Keratinocyte (primary cell): ENCODE results near the gene DOP1B. TPM values are rescaled to one million over a fixed set of nuclear protein-coding genes. Genes with fewer than 3 reads are reported as not detected.

Experiments
- DNase-seq: peaks from one replicate; pipeline ENCODE4 v3.0.0-alpha.2; 2011; ENCODE audit warnings: low read depth, missing footprints, low spot score
- FAIRE-seq: peaks from 2 replicates; lab custom pipeline; 2011; peaks lifted over from hg19 to GRCh38; lab: Jason Lieb, UNC
- H2AFZ ChIP-seq: 2 replicates; pipeline ENCODE4 v1.6.0; 2012; ENCODE audit warnings: low read length, control low read depth, inconsistent platforms; ENCODE audit not compliant: control insufficient read depth
- H3K27ac ChIP-seq: 2 replicates; pipeline ENCODE4 v1.5.1; 2011; ENCODE audit warnings: low read length; ENCODE audit not compliant: control insufficient read depth, insufficient read depth
- H3K27me3 ChIP-seq: 3 replicates; pipeline ENCODE4 v1.6.0; 2011; ENCODE audit warnings: low read length; ENCODE audit not compliant: control insufficient read depth, insufficient read depth; ENCODE audit errors: extremely low read depth
- H3K36me3 ChIP-seq, 2 experiments: 2 replicates in 1 of 2; 3 replicates in 1 of 2; pipeline ENCODE4 v1.5.1; 2011; ENCODE audit warnings: low read length in 2 of 2, mild to moderate bottlenecking in 1 of 2; ENCODE audit not compliant: control insufficient read depth in 2 of 2, insufficient read depth in 2 of 2; ENCODE audit errors: extremely low read depth in 1 of 2
- H3K4me1 ChIP-seq: 3 replicates; pipeline ENCODE4 v1.5.1; 2011; ENCODE audit warnings: low read length; ENCODE audit not compliant: control insufficient read depth, insufficient read depth; ENCODE audit errors: extremely low read depth
- H3K4me2 ChIP-seq: 3 replicates; pipeline ENCODE4 v1.6.0; 2011; ENCODE audit warnings: low read depth, low read length; ENCODE audit not compliant: control insufficient read depth, insufficient read depth; ENCODE audit errors: extremely low read depth
- H3K4me3 ChIP-seq, 3 experiments: fragments of 200-600 bp in 1 of 3; sonication (generic) in 1 of 3; 2 replicates in 2 of 3; 3 replicates in 1 of 3; pipeline ENCODE4 v1.5.1; 2011 to 2016; ENCODE audit warnings: low read length in 3 of 3, mild to moderate bottlenecking in 3 of 3, control low read depth in 2 of 3, inconsistent platforms in 1 of 3, low read depth in 1 of 3, mixed read lengths in 1 of 3, mixed run types in 1 of 3, moderate library complexity in 1 of 3; ENCODE audit not compliant: control insufficient read depth in 2 of 3, insufficient read depth in 2 of 3; ENCODE audit errors: extremely low read depth in 1 of 3
- H3K79me2 ChIP-seq: 2 replicates; pipeline ENCODE4 v1.6.0; 2012; ENCODE audit warnings: low read length; ENCODE audit not compliant: control insufficient read depth, insufficient read depth
- H3K9ac ChIP-seq: 3 replicates; pipeline ENCODE4 v1.6.0; 2011; ENCODE audit warnings: low read length; ENCODE audit not compliant: control insufficient read depth, insufficient read depth; ENCODE audit errors: extremely low read depth
- H3K9me1 ChIP-seq: 3 replicates; pipeline ENCODE4 v1.6.0; 2011; ENCODE audit warnings: low read length; ENCODE audit not compliant: control insufficient read depth, insufficient read depth; ENCODE audit errors: extremely low read depth
- H3K9me3 ChIP-seq: 2 replicates; pipeline ENCODE4 v1.5.1; 2012; ENCODE audit warnings: low read depth, low read length; ENCODE audit not compliant: control insufficient read depth
- H4K20me1 ChIP-seq: 3 replicates; pipeline ENCODE4 v1.6.0; 2011; ENCODE audit warnings: low read length; ENCODE audit not compliant: control insufficient read depth, insufficient read depth; ENCODE audit errors: extremely low read depth
- CTCF ChIP-seq, 3 experiments: IDR thresholded peaks in 1 of 3; conservative IDR thresholded peaks in 1 of 3; optimal IDR thresholded peaks in 1 of 3; 2 replicates in 2 of 3; 3 replicates in 1 of 3; pipeline versions ENCODE3 to v1.5.1; 2011; ENCODE audit warnings: low read length in 3 of 3, mild to moderate bottlenecking in 3 of 3, moderate library complexity in 2 of 3, control low read depth in 1 of 3, inconsistent platforms in 1 of 3; ENCODE audit not compliant: insufficient read depth in 2 of 3; ENCODE audit errors: extremely low read depth in 1 of 3
- EZH2 ChIP-seq: IDR thresholded peaks from one replicate; pipeline ENCODE4 v1.6.1; 2012; ENCODE audit warnings: inconsistent platforms, mild to moderate bottlenecking, low read length, moderate library complexity
- dilution Hi-C: fragments of 300-500 bp; cut with MboI; formaldehyde crosslinking; loops from one replicate; pipeline ENCODE4 v1.7.0; 2020; ENCODE audit warnings: low sequenced_read_pairs; ENCODE audit not compliant: extremely low pct_ligation_motif_present
- polyA minus RNA-seq, 3 experiments: library from RNA; depleted of rRNA, polyadenylated mRNA; stranded (reverse); fragments of >200 nt; gene quantifications; 1 replicate in 1 of 3; 2 replicates in 1 of 3; 3 replicates in 1 of 3; pipeline ENCODE4 v1.2.3, GENCODE V29; 2011
- polyA plus RNA-seq, 5 experiments: library from polyadenylated mRNA; depleted of rRNA in 3 of 5; stranded (reverse) in 3 of 5; stranded (forward) in 1 of 5; unstranded in 1 of 5; fragments of >200 nt; gene quantifications; 1 replicate in 1 of 5; 2 replicates in 3 of 5; 3 replicates in 1 of 5; pipeline versions ENCODE4 v1.2.1 to v1.2.3, GENCODE V29; 2011 to 2012; ENCODE audit warnings: missing spikeins in 2 of 5, low read depth in 1 of 5, low replicate concordance in 1 of 5

DOP1B gene
- polyA plus RNA-seq: 2.4 to 5.8 TPM (median 2.9 TPM) in 3 replicates
- 3.4 TPM for polyA plus RNA-seq (2011; ENCODE audit: low read depth)
- polyA plus RNA-seq (2011; cell fraction: cytosol; rRNA removed): 3.1 and 3.2 TPM in 2 replicates
- 10.6 and 12.9 TPM in 2 replicates for polyA plus RNA-seq (2011; cell fraction: nucleus; rRNA removed)
- 3.6 and 5.6 TPM in 2 replicates for polyA plus RNA-seq (2012; ENCODE audit: low replicate concordance)
- polyA minus RNA-seq: 5.1 to 11.1 TPM (median 6.3 TPM) in 3 replicates
- 10.6 TPM for polyA minus RNA-seq (2011; cell fraction: cytosol; rRNA and poly(A)+ RNA removed)
- 13.3 and 17.2 TPM in 2 replicates for polyA minus RNA-seq (2011; cell fraction: nucleus; rRNA and poly(A)+ RNA removed)

DNA sequence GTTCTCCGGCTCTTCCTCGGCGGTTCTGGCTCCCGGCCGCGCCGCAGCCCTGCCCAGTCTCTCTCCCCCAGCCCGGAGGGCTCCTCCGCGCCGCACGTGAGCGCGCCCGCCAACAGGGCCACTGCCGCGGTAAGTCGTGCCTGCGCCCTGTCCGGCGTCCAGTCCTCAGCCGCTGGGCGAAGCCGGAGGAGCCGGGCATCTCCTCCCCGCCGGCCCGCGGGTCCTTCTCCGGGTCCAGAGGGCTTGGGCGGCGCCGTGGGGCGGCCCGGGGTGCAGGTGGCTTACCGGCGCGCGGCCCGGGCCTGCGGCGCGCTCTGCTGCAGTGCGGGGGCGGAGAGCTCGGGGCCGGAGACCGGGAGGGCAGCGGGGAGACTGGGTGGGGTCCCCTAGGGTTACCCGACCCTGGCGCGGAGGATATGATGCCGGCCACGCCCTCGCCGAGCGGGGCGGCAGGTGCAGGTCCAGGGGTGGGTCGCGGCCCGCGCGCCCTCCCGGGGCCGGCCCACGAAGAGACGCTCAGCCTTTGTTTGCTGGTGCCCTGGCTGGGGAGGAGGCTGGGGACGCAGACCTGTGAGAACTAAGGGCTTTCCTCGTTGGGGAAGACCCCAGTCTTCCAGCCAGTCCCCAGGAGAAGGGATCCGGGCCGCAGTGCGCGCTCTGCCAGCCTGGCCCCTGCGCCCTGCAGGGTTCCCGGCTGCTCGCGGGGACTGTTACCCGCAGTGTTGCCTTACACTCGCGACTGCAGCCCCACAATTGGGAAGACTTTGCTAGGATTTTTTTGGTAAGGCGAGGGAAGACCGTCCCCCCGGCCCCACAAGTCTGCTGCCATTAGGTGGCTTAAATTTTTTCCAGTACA is at the start of gene DOP1B:
Gene DOP1B, plus strand, starts transcription at position 10 of the 856 bp plus-strand sequence. CDS start 7,910 bp downstream, outside the sequence.
- dilution Hi-C loops: no loop called here
- Histone ChIP-seq H3K79me2 (no peaks in the 10 kb centered on the region), H3K4me2 (peak within 1 kb of the TSS; percentile 81), H2AFZ (peak within 1 kb of the TSS; percentile 88), H3K36me3 (no peaks in the 10 kb centered on the region), H3K4me3 (peak within 1 kb of the TSS; percentile 65 to 78 (median 71)), H3K27me3 (no peaks in the 10 kb centered on the region), H3K4me1 (peaks cover 11% of the 10 kb centered on the region), H4K20me1 (no peaks in the 10 kb centered on the region), H3K27ac (peak within 1 kb of the TSS; percentile 71), H3K9me3 (no peaks in the 10 kb centered on the region), H3K9me1 (no peaks in the 10 kb centered on the region), H3K9ac (peak within 1 kb of the TSS; percentile 89)
- DNase-seq (no peak), FAIRE-seq (no peak)
- TF ChIP-seq EZH2 (no peak), CTCF (optimal IDR thresholded peaks at IDR 0.05 in 1 of 3, IDR thresholded peaks at IDR 0.05 in 1 of 3, conservative IDR thresholded peaks at IDR 0.05 in 1 of 3; ENCODE audit: extremely low read depth in 1 of 3, insufficient read depth in 2 of 3, low read length in 3 of 3) (no peak)

DNA sequence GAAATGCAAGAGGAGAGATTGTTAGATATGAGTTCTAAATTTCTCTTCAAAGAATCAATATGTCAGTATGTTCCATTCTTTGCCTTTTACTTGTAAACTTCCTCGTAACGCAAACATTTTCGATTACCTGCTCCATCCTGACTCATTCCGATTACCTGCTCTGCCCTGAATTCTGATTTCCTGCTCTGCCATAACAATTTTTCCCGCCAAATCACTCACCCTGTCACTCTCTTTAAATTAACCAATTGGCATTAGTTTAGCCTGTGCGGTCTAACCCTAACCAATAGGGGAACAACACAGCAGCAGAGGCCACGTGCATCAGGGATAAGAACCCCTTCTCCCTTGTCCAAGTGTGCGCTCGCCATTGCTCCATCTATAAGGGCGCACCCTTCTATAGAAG is 46.8 kb upstream of the DOP1B start:
- H3K9me1 ChIP-seq: no peaks in the 10 kb centered on the region
- no peaks in the 10 kb centered on the region for H4K20me1 ChIP-seq
- H3K36me3 ChIP-seq: no peaks in the 10 kb centered on the region
- no peaks in the 10 kb centered on the region for H3K9me3 ChIP-seq
- dilution Hi-C loops: no loop called here
- H3K79me2 ChIP-seq: no peaks in the 10 kb centered on the region
- no peak overlapping the region for H3K9ac ChIP-seq
- peaks cover 8% of the 10 kb centered on the region for H3K4me1 ChIP-seq
- no peak overlapping the region for H3K4me3 ChIP-seq
- FAIRE-seq (no peak), DNase-seq (no peak)
- H3K27ac ChIP-seq: no peak overlapping the region
- no peaks in the 10 kb centered on the region for H3K27me3 ChIP-seq
- H3K4me2 ChIP-seq: no peak overlapping the region
- H2AFZ ChIP-seq: no peak overlapping the region
- TF ChIP-seq EZH2: no peak
- no peak for TF ChIP-seq CTCF (optimal IDR thresholded peaks at IDR 0.05 in 1 of 3, IDR thresholded peaks at IDR 0.05 in 1 of 3, conservative IDR thresholded peaks at IDR 0.05 in 1 of 3; ENCODE audit: extremely low read depth in 1 of 3, insufficient read depth in 2 of 3, low read length in 3 of 3)
